Lower leg skin (tissue), 4 donors: Measurements from ENCODE around the gene CNTNAP1. TPM values are rescaled to one million over a fixed set of nuclear protein-coding genes. Genes with fewer than 3 reads are reported as not detected.

Experiments used
- DNase-seq, 2 donors: peaks; one replicate each; pipeline ENCODE4 v3.0.0-alpha.2; 2019; ENCODE audit warnings: low spot score in 2 of 2
- H3K4me3 ChIP-seq: fragments of 200-600 bp; sonication (generic); 2 replicates; pipeline ENCODE4 v1.5.1; 2017; ENCODE audit warnings: mild to moderate bottlenecking, low read depth; ENCODE audit not compliant: poor library complexity, severe bottlenecking
- CTCF ChIP-seq, 3 donors: fragments of 450-650 bp; IDR thresholded peaks; one replicate each; pipeline ENCODE4 v1.5.1; 2016; ENCODE audit warnings: antibody characterized with exemption in 3 of 3, mild to moderate bottlenecking in 3 of 3, moderate library complexity in 2 of 3
- POLR2A ChIP-seq, 2 donors: fragments of 450-650 bp; IDR thresholded peaks; one replicate each; pipeline ENCODE4 v1.6.1; 2016 to 2017; ENCODE audit warnings: antibody characterized with exemption in 2 of 2, mild to moderate bottlenecking in 1 of 2, moderate library complexity in 1 of 2
- WGBS, 2 donors: methylation state at CpG; one replicate each; pipeline ENCODE4 v1.1.5; 2018; 5-methylcytosine and 5-hydroxymethylcytosine counted together
- intact Hi-C: fragments of 100-400 bp; cut with DNase I; formaldehyde crosslinking; loops from one replicate; pipeline ENCODE4 v1.15.0; 2023; ENCODE audit warnings: low total_unique reads
- total RNA-seq, 4 donors: library from RNA; depleted of rRNA; stranded (reverse); fragments of >200 nt; gene quantifications; one replicate each; pipeline ENCODE4 v1.1.0, GENCODE V29; 2016

CNTNAP1 gene
- total RNA-seq, 4 donors from 2014 or later, result 0.13 to 1.5 (median 0.65) TPM

DNA sequence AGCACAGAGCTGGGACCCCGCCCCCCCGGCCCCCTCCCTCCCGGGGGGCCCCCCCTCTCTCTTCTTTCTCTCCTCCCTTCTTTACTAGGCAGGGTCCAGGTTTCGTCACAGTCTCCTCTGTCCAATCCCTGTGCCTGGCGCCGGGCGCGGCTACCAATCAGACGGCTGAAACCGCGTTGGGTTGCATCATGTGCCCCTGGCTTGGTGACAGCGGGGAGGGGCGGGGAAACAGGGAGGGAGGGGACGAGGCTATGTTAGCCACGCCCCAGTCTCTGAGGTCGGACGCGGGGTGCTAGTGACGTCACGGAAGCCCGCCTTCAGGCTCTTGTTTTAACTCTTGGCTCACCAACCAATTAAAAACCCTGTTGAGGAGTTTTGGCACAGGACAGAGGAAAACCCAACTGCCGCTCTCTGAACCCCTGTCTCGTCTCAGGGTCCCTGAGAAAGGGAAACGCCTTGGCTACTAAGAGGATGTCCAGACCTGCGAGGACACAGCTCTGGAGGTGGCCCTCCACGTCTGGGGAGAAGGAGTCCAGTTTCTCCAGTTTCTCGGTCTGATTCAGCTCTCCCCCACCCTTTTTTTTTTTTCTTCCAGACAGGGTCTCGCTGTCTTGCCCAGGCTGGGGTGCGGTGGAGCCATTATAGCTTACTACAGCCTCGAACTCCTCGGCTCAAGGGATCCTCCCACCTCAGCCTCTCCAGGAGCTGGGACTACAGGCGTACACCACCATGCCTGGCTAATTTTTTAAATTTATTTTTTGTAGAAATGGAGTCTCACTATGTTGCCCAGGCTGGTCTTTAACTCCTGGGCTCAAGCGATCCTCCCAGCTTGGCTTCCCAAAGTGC lies 5.1 kb upstream of the CNTNAP1 start:
- TF ChIP-seq CTCF (IDR thresholded peaks at IDR 0.05) (no peak), POLR2A (IDR thresholded peaks at IDR 0.05) (no peak)
- intact Hi-C loops, result loop anchor here (2.0 kb wide), 1 partner anchor 68 kb away; the partner anchor contains the start of genes RETREG3 and TUBG1
- WGBS, 2 donors, result 1% methylated on average over 30 to 32 of the region's 33 CpGs
- DNase-seq, result peak; percentile 100
- H3K4me3 ChIP-seq, result peak overlapping the region; percentile 33

DNA sequence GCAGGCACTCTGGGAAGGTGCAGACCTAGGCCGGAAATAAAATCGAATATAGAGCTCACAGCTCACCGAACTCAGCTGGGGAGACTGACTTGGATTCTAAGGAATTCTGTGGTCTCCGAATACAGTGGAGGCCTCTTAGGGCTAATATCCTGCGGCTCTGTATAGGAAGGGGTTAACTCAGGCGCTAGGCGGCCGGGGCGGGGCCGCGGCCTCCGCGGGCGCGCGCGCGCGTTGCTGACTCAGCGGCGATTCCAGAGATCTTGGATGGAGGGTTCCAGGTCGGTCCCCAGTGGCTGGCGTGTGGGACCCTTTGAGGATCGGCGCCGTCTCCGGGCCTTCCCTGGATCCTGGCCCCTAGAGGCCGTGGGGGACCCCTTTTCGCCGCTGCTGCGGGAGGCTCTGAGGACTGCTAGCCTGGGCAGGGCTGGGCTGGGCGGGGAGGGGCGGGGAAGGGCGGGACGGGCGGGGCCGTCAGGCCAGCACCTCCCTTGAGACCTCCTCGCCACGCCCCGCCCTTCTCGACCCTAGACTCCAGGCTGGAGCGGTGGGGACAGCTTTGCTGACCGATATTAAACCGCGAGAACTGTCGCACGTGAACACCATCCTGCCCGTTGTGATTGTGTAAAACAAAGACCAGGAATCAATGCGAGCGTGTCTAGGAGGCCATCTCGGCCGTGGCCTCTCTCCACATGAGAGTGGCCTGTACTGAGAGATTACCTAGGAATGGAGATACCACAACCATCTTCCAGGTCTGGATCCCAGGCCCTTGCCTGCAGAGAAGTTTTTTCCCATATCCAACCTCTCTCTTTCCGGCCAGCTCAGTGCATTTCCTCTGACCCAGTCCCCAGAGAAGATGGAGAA lies 4.2 kb upstream of the CNTNAP1 start:
- H3K4me3 ChIP-seq, result peak overlapping the region; percentile 33
- intact Hi-C loops, result loop anchor here (2.0 kb wide), 1 partner anchor 69 kb away; the partner anchor contains the start of genes RETREG3 and TUBG1
- TF ChIP-seq POLR2A (IDR thresholded peaks at IDR 0.05) (no peak), CTCF (IDR thresholded peaks at IDR 0.05) (no peak)
- DNase-seq, result peak; percentile 86 to 97
- 0 to 1% methylated on average over 19 to 36 of the region's 53 CpGs for WGBS, 2 donors

- peak; percentile 71 to 92 for DNase-seq
- intact Hi-C loops, result no loop called here
- H3K4me3 ChIP-seq, result no peak overlapping the region
Observed at GRCh38 chr17:42678951-42679491, 3.3 kb upstream of the CNTNAP1 start.

GRCh38 chr17:42679492-42680330 lies 2.6 kb upstream of the CNTNAP1 start:
- intact Hi-C loops, result loop anchor here (10.0 kb wide), 1 partner anchor 105 kb away; the partner anchor contains the start of gene PSMC3IP
- DNase-seq, result peak; percentile 54 to 95
- WGBS, 2 donors, result 6 to 12% methylated on average over 51 to 71 of the region's 78 CpGs
- TF ChIP-seq POLR2A (IDR thresholded peaks at IDR 0.05) (no peak), CTCF (IDR thresholded peaks at IDR 0.05) (peak in 1 of 3 donors; percentile 66)
- no peak overlapping the region for H3K4me3 ChIP-seq

More at GRCh38 chr17:42678951-42679491, 3.3 kb upstream of the CNTNAP1 start:
- 4 to 6% methylated on average over 17 to 18 of the region's 18 CpGs for WGBS, 2 donors
- TF ChIP-seq CTCF (IDR thresholded peaks at IDR 0.05), result no peak
- TF ChIP-seq POLR2A (IDR thresholded peaks at IDR 0.05), result no peak
